Gastroesophageal sphincter (tissue), 4 donors: Measurements from ENCODE around the gene ARFGAP1. TPM values are rescaled to one million over a fixed set of nuclear protein-coding genes. Genes with fewer than 3 reads are reported as not detected.

Experiments
- ATAC-seq: fragments of 150-250 bp; one replicate; pipeline ENCODE4 v1.9.1; 2016; ENCODE audit warnings: mild to moderate bottlenecking, moderate library complexity
- H3K27ac ChIP-seq, 4 donors: fragments of 200-600 bp; sonication (generic) in 3 of 4; 1 replicate in 3 of 4; 2 replicates in 1 of 4; pipeline ENCODE4 v1.5.1; 2016 to 2019
- H3K27me3 ChIP-seq: fragments of 200-600 bp; sonication (generic); one replicate; pipeline ENCODE4 v1.5.1; 2019
- H3K36me3 ChIP-seq, 2 donors: fragments of 200-600 bp; sonication (generic); one replicate each; pipeline ENCODE4 v1.5.1; 2019; ENCODE audit warnings: control low read depth in 1 of 2
- H3K4me1 ChIP-seq, 3 donors: fragments of 200-600 bp; sonication (generic); 1 replicate in 2 of 3; 2 replicates in 1 of 3; pipeline ENCODE4 v1.5.1; 2016 to 2019; ENCODE audit warnings: control low read depth in 2 of 3
- H3K4me3 ChIP-seq, 2 donors: fragments of 200-600 bp; sonication (generic); one replicate each; pipeline ENCODE4 v1.5.1; 2019; ENCODE audit warnings: mild to moderate bottlenecking in 1 of 2, moderate library complexity in 1 of 2
- H3K9me3 ChIP-seq, 3 donors: fragments of 200-600 bp; sonication (generic); one replicate each; pipeline ENCODE4 v1.5.1; 2017 to 2019; ENCODE audit warnings: control low read depth in 2 of 3
- EP300 ChIP-seq: sonication (generic); formaldehyde crosslinking; IDR thresholded peaks from one replicate; pipeline ENCODE4 v1.6.1; 2017; ENCODE audit warnings: antibody characterized with exemption, mild to moderate bottlenecking
- POLR2A ChIP-seq, 2 donors: fragments of 450-650 bp; IDR thresholded peaks; one replicate each; pipeline ENCODE4 v1.6.1; 2017; ENCODE audit warnings: antibody characterized with exemption in 2 of 2, mild to moderate bottlenecking in 2 of 2, moderate library complexity in 1 of 2
- POLR2AphosphoS5 ChIP-seq: sonication (generic); formaldehyde crosslinking; IDR thresholded peaks from one replicate; pipeline ENCODE4 v1.6.1; 2017; ENCODE audit warnings: antibody characterized with exemption
- WGBS, 2 donors: methylation state at CpG; one replicate each; pipeline ENCODE4 v1.1.5; 2018; ENCODE audit warnings: low coverage in 1 of 2; 5-methylcytosine and 5-hydroxymethylcytosine counted together
- total RNA-seq, 4 donors: library from RNA; depleted of rRNA; stranded (reverse); fragments of >200 nt; gene quantifications; one replicate each; pipeline ENCODE4 v1.1.0, GENCODE V29; 2016
- TF ChIP-seq, protein P1 (sequence below), 4 experiments: fragments of 200-600 bp in 2 of 4; fragments of 450-650 bp in 2 of 4; sonication (generic) in 1 of 4; IDR thresholded peaks; one replicate each; pipeline ENCODE4 v1.5.1; 2017 to 2019; ENCODE audit warnings: antibody characterized with exemption in 4 of 4, mild to moderate bottlenecking in 2 of 4, moderate library complexity in 2 of 4

Gene ARFGAP1
- total RNA-seq, 4 donors from 2014 or later = 35.0 to 50.1 (median 45.2) TPM

DNA sequence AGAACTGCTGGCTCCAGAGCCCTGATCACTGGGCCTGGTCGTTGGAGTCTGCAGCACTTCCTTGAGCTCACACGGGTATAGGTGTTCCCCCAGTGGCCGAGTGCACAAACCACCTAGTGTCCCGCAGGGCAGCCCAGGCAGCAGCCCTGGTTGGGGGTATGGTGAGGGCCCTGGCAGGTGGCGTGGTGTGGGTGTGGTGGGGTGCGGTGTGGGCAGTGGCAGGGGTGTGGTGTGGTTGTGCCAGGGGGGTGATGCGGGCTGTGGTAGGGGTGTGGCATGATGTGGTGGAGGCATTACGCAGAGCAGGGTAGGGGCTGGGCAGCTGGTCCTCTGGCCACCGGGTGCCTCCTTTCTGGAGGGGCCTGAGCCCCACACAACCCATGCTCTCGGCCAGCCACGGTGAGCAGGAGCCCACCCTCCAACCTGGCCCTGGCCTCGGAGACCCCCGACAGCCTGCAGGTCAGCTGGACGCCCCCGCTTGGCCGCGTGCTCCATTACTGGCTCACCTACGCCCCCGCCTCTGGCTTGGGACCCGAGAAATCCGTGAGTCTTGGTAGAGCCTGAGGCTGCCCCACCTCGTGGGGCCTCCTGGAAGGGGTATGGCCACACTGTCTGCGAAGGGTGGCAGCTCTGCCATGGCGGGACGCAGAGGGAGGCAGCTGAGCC lies 40.9 kb downstream of the ARFGAP1 start:
- TF ChIP-seq, protein P1, sequence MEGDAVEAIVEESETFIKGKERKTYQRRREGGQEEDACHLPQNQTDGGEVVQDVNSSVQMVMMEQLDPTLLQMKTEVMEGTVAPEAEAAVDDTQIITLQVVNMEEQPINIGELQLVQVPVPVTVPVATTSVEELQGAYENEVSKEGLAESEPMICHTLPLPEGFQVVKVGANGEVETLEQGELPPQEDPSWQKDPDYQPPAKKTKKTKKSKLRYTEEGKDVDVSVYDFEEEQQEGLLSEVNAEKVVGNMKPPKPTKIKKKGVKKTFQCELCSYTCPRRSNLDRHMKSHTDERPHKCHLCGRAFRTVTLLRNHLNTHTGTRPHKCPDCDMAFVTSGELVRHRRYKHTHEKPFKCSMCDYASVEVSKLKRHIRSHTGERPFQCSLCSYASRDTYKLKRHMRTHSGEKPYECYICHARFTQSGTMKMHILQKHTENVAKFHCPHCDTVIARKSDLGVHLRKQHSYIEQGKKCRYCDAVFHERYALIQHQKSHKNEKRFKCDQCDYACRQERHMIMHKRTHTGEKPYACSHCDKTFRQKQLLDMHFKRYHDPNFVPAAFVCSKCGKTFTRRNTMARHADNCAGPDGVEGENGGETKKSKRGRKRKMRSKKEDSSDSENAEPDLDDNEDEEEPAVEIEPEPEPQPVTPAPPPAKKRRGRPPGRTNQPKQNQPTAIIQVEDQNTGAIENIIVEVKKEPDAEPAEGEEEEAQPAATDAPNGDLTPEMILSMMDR (IDR thresholded peaks at IDR 0.05) = no peak
- TF ChIP-seq POLR2AphosphoS5 (no peak), POLR2A (IDR thresholded peaks at IDR 0.05) (no peak), EP300 (no peak)
- no peak for ATAC-seq
- Histone ChIP-seq H3K27ac (no peak overlapping the region), H3K27me3 (peaks cover 64% of the 10 kb centered on the region), H3K9me3 (no peaks in the 10 kb centered on the region), H3K36me3 (no peaks in the 10 kb centered on the region), H3K4me3 (no peak overlapping the region), H3K4me1 (peaks cover 0 to 21% (median 0%) of the 10 kb centered on the region in 3 donors)
- no CpG with 5 or more reads among the region's 25 CpGs for WGBS, 2 donors

DNA sequence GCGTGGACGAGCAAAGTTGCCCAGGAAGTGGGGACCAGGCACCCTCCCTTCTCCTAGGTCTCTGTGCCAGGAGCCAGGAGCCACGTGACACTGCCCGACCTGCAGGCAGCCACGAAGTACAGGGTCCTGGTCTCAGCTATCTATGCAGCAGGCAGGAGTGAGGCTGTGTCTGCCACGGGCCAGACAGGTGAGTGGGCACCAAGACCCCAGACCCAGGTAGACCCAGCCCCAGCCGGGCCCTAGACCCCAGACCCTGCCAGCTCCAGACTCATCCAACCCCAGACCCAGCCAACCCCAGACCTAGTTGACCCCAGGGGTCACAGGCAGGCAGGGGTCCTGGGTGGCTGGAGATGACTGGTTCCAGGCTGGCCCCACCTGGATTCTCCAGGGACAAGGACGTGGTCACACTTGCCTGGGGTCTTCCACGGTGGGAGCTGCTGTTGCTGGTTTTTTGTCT lies 41.4 kb downstream of the ARFGAP1 start:
- WGBS, 2 donors = no CpG with 5 or more reads among the region's 9 CpGs
- H3K36me3 ChIP-seq = no peaks in the 10 kb centered on the region
- H3K4me1 ChIP-seq = peaks cover 0 to 21% (median 0%) of the 10 kb centered on the region in 3 donors
- ATAC-seq = no peak
- H3K27ac ChIP-seq = no peak overlapping the region
- H3K27me3 ChIP-seq = peaks cover 64% of the 10 kb centered on the region
- TF ChIP-seq POLR2A (IDR thresholded peaks at IDR 0.05) (no peak), POLR2AphosphoS5 (no peak), EP300 (no peak)
- TF ChIP-seq, protein P1 (IDR thresholded peaks at IDR 0.05) = no peak
- no peaks in the 10 kb centered on the region for H3K9me3 ChIP-seq
- H3K4me3 ChIP-seq = no peak overlapping the region

GRCh38 chr20:63314566-63315239 lies 42.1 kb downstream of the ARFGAP1 start:
- TF ChIP-seq, protein P1 (IDR thresholded peaks at IDR 0.05) = no peak
- TF ChIP-seq POLR2A (IDR thresholded peaks at IDR 0.05) = no peak
- no peak for TF ChIP-seq EP300
- TF ChIP-seq POLR2AphosphoS5 = no peak
- Histone ChIP-seq H3K9me3 (no peaks in the 10 kb centered on the region), H3K36me3 (no peaks in the 10 kb centered on the region), H3K27me3 (peaks cover 64% of the 10 kb centered on the region), H3K4me3 (no peak overlapping the region), H3K4me1 (peaks cover 0 to 15% (median 0%) of the 10 kb centered on the region in 3 donors), H3K27ac (no peak overlapping the region)
- 82 to 94% methylated on average over 4 to 6 of the region's 21 CpGs for WGBS, 2 donors
- no peak for ATAC-seq

- H3K27me3 ChIP-seq = peaks cover 64% of the 10 kb centered on the region
- H3K27ac ChIP-seq = no peak overlapping the region
These were observed 42.7 kb downstream of the ARFGAP1 start for GRCh38 chr20:63315240-63315689.

More at GRCh38 chr20:63315240-63315689, 42.7 kb downstream of the ARFGAP1 start:
- no peak for ATAC-seq
- Histone ChIP-seq H3K9me3 (no peaks in the 10 kb centered on the region), H3K4me3 (no peak overlapping the region), H3K4me1 (peaks cover 0 to 13% (median 0%) of the 10 kb centered on the region in 3 donors), H3K36me3 (no peaks in the 10 kb centered on the region)
- no peak for TF ChIP-seq POLR2A (IDR thresholded peaks at IDR 0.05)
- no peak for TF ChIP-seq EP300
- no peak for TF ChIP-seq POLR2AphosphoS5
- TF ChIP-seq, protein P1 (IDR thresholded peaks at IDR 0.05) = no peak
- no CpG with 5 or more reads among the region's 15 CpGs for WGBS, 2 donors
